Renal cortex interstitium (tissue), 11 donors: ENCODE results near the gene WDTC1. TPM values are rescaled to one million over a fixed set of nuclear protein-coding genes. Genes with fewer than 3 reads are reported as not detected.

Experiments
- DNase-seq, 11 donors: peaks; one replicate each; pipeline ENCODE4 v3.0.0-alpha.2; 2013; ENCODE audit warnings: low read depth in 9 of 11, low spot score in 4 of 11; ENCODE audit errors: extremely low read depth in 1 of 11
- polyA plus RNA-seq, 3 donors: library from polyadenylated mRNA; unstranded; fragments of 120-200 nt; gene quantifications; one replicate each; pipeline ENCODE4 v1.2.1, GENCODE V29; 2013; ENCODE audit not compliant: insufficient read length in 3 of 3

Gene WDTC1
- polyA plus RNA-seq, 3 donors = 38.1 to 49.8 (median 46.8) TPM

- no peak for DNase-seq
Observed at GRCh38 chr1:27345272-27345671, 110.8 kb downstream of the WDTC1 start.

- DNase-seq = no peak
Observed at GRCh38 chr1:27346357-27346756, 111.9 kb downstream of the WDTC1 start.

GRCh38 chr1:27346991-27347624 lies 112.7 kb downstream of the WDTC1 start:
- no peak for DNase-seq

- peak in 1 of 11 donors; percentile 48 for DNase-seq
Observed at GRCh38 chr1:27348861-27349783, 114.7 kb downstream of the WDTC1 start.

GRCh38 chr1:27349784-27350662 lies 115.6 kb downstream of the WDTC1 start:
- DNase-seq = peak in 6 of 11 donors; percentile 45 to 71 (median 62)

- peak in 3 of 11 donors; percentile 36 to 50 (median 42) for DNase-seq
Observed at GRCh38 chr1:27350663-27351540, 116.5 kb downstream of the WDTC1 start.

- no peak for DNase-seq
Observed at GRCh38 chr1:27351541-27352107, 117.2 kb downstream of the WDTC1 start.

GRCh38 chr1:27353166-27353565 lies 118.7 kb downstream of the WDTC1 start:
- no peak for DNase-seq

- DNase-seq = no peak
Observed at GRCh38 chr1:27353629-27354028, 119.2 kb downstream of the WDTC1 start.

- DNase-seq = no peak
Observed at GRCh38 chr1:27355683-27356082, 121.3 kb downstream of the WDTC1 start.

GRCh38 chr1:27356277-27356618 lies 121.8 kb downstream of the WDTC1 start:
- no peak for DNase-seq

GRCh38 chr1:27356619-27357280 lies 122.3 kb downstream of the WDTC1 start:
- no peak for DNase-seq

- peak in 5 of 11 donors; percentile 43 to 62 (median 53) for DNase-seq
Observed at GRCh38 chr1:27357281-27358037, 123.0 kb downstream of the WDTC1 start.
